Melanocyte of skin (primary cell): ENCODE measurements around the gene PCYT1A. TPM values are rescaled to one million over a fixed set of nuclear protein-coding genes. Genes with fewer than 3 reads are reported as not detected.

ENCODE experiments used
- small RNA-seq, 2 donors: library from RNA; depleted of rRNA; stranded (forward); fragments of <200 nt; gene quantifications; one replicate each; pipeline ENCODE3, GENCODE V24; 2012
- total RNA-seq, 2 donors: library from RNA; depleted of rRNA; stranded (reverse); fragments of >200 nt; gene quantifications; 2 replicates each; pipeline ENCODE4 v1.2.3, GENCODE V29; 2012

PCYT1A gene
- 100 to 1,000 TPM in 1 of 2 donors, 10 to 100 TPM in 1; 79.8 to 110 TPM for total RNA-seq

GRCh38 chr3:196287440-196288140 is at the start of gene PCYT1A:
TSS of gene PCYT1A (minus strand) at chr3:196287726. CDS start at chr3:196270531, 17,195 bp downstream.

GRCh38 chr3:196317687-196318467 is 30.4 kb upstream of the PCYT1A start, which contains the start of gene DYNLT2B:
TSS of gene DYNLT2B (minus strand) at chr3:196318240. CDS start at chr3:196318152, 88 bp downstream.

GRCh38 chr3:196216089-196216564 is 71.4 kb downstream of the PCYT1A start, which contains the start of gene SLC51A:
TSS of gene SLC51A (plus strand) at chr3:196216534. CDS start at chr3:196216713, 179 bp downstream.

DNA sequence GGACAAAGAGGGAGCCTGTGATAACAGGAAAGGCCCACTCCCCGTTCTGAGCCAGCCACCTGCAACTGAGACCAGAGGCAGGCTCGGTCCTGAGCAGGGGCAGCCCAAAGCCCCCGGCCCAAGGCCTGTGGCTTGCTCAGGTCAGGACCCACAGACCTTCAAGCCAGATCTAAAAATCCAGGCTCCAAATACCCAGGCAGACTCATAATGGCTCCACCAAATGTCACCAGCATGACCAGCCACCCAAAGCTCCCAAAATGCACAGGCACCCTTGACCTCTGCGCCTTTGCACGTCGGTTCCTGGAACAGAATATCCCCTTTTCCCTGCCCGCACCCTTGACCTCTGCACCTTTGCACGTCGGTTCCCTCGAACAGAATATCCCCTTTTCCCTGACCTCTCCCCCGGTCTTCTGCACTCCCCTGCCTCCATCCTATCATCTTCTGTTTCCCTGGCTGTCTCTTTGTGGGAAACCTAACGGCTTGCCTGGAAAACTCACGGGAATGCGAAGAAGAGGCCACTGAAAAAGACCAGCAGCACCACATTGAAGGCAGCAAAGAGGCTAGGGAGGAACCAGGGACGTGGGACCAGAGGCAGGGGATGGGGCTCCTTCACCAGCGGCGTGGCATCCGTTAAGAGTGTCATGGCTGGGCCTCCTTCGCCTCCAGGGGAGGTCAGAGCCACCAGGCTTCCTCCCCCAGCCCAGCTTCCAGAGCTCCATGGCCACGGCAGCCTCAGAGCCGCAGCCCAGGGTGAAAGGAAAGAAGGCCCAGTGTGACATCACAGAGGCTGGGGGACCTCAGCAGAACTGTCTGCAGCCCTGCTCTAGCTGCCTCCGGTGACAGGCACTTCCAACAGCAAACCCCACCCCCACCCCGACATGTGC is 76.6 kb downstream of the PCYT1A start, which contains the start of gene ZDHHC19:
ZDHHC19 (minus strand) TSS at position 728 of the 884 bp plus-strand sequence; CDS start at position 643, 85 bp downstream.

Small RNA genes within 50 kb of the gene (small RNA-seq; reads per million reads assigned to genes)
- gene AC069257.2 (0 reads per million in 2 donors), gene RF00019 (0 reads per million in 2 donors)

Other genes starting within 250 kb of the PCYT1A start
- gene TFRC, start 205.6 kb downstream of the PCYT1A start, total RNA-seq, result 100 to 1,000 TPM; 143 to 156 TPM
- under 1 TPM in 1 of 2 donors, not detected in 1; 0.33 TPM for gene ZDHHC19, start 76.3 kb downstream of the PCYT1A start, total RNA-seq
- gene SLC51A, start 71.2 kb downstream of the PCYT1A start, total RNA-seq, result not detected
- 1 to 10 TPM; 3.7 to 5.5 TPM for gene DYNLT2B, start 30.5 kb upstream of the PCYT1A start, total RNA-seq
- gene TM4SF19, start 50.7 kb upstream of the PCYT1A start, total RNA-seq, result 1 to 10 TPM in 1 of 2 donors, not detected in 1; 1.7 TPM
- gene UBXN7, start 144.7 kb upstream of the PCYT1A start, total RNA-seq, result 10 to 100 TPM; 11.7 to 20.6 TPM
- 10 to 100 TPM; 12.4 to 16.0 TPM for gene RNF168, start 216.0 kb upstream of the PCYT1A start, total RNA-seq
- not detected for gene SMCO1, start 227.6 kb upstream of the PCYT1A start, total RNA-seq